Inflammatory macrophage treated with lipopolysaccharide for 1 hour (primary cell): ENCODE data around the gene ADAMTS6.
"Not testable (repeated sequence)": the region's sequence is repeated elsewhere in the genome, so short reads cannot be mapped to it uniquely, and the experiment has no call there.

Source experiments
- DNase-seq, 2 donors: peaks; one replicate each; pipeline ENCODE4 v3.0.0-alpha.2; 2020 to 2022

Gene ADAMTS6

GRCh38 chr5:65190328-65191053, 291.2 kb downstream of the ADAMTS6 start:
- no peak for DNase-seq

GRCh38 chr5:65186646-65187227, 295.0 kb downstream of the ADAMTS6 start:
- DNase-seq = no peak

GRCh38 chr5:65185468-65185867, 296.3 kb downstream of the ADAMTS6 start:
- no peak for DNase-seq

GRCh38 chr5:65184780-65185179, 296.9 kb downstream of the ADAMTS6 start:
- no peak for DNase-seq

GRCh38 chr5:65174231-65174630, 307.5 kb downstream of the ADAMTS6 start:
- not testable (repeated sequence) for DNase-seq

GRCh38 chr5:65173130-65173525, 308.6 kb downstream of the ADAMTS6 start:
- no peak for DNase-seq

GRCh38 chr5:65172486-65173129, 309.1 kb downstream of the ADAMTS6 start:
- DNase-seq = peak; percentile 7 to 18

- no peak for DNase-seq
Observed at GRCh38 chr5:65171645-65172044, 310.1 kb downstream of the ADAMTS6 start.

GRCh38 chr5:65163698-65164097, 318.0 kb downstream of the ADAMTS6 start:
- no peak for DNase-seq

GRCh38 chr5:65161655-65162054, 320.1 kb downstream of the ADAMTS6 start:
- DNase-seq = no peak

GRCh38 chr5:65157906-65158603, 323.7 kb downstream of the ADAMTS6 start:
- no peak for DNase-seq

GRCh38 chr5:65156933-65157332, 324.8 kb downstream of the ADAMTS6 start:
- DNase-seq = no peak

- no peak for DNase-seq
Observed at GRCh38 chr5:65152131-65152530, 329.6 kb downstream of the ADAMTS6 start.

- no peak for DNase-seq
Observed at GRCh38 chr5:65151614-65152013, 330.1 kb downstream of the ADAMTS6 start.

GRCh38 chr5:65150599-65151304, 331.0 kb downstream of the ADAMTS6 start:
- no peak for DNase-seq

- no peak for DNase-seq
Observed at GRCh38 chr5:65149827-65150226, 331.9 kb downstream of the ADAMTS6 start.

- no peak for DNase-seq
Observed at GRCh38 chr5:65144136-65144871, 337.4 kb downstream of the ADAMTS6 start.

- no peak for DNase-seq
Observed at GRCh38 chr5:65142511-65143011, 339.2 kb downstream of the ADAMTS6 start.

GRCh38 chr5:65142016-65142415, 339.7 kb downstream of the ADAMTS6 start:
- DNase-seq = no peak

- DNase-seq = no peak
Observed at GRCh38 chr5:65141493-65141892, 340.2 kb downstream of the ADAMTS6 start.

- DNase-seq = no peak
Observed at GRCh38 chr5:65137631-65138030, 344.1 kb downstream of the ADAMTS6 start.
